ENCODE measurements around the gene ARHGEF26. TPM values are rescaled to one million over a fixed set of nuclear protein-coding genes. Genes with fewer than 3 reads are reported as not detected.

Gene ARHGEF26
- total RNA-seq, 1 experiment from 2014 or later, result 20.8 TPM

GRCh38 chr3:154100556-154100955 is 20.6 kb upstream of the ARHGEF26 start:
- Histone ChIP-seq H3K9me3 (no peaks in the 10 kb centered on the region), H3K4me1 (no peaks in the 10 kb centered on the region), H3K27me3 (replicated peaks; ENCODE audit: control insufficient read depth, insufficient read depth, low read length) (no peaks in the 10 kb centered on the region), H3K36me3 (ENCODE audit: control insufficient read depth, insufficient read depth, low read length) (no peaks in the 10 kb centered on the region), H3K4me3 (ENCODE audit: low read depth, low read length) (no peak overlapping the region)
- no peaks in the 10 kb centered on the region for H3K4me1 Mint-ChIP-seq (ENCODE audit: low read depth, unreplicated experiment)
- H3K27ac Mint-ChIP-seq (ENCODE audit: unreplicated experiment), result no peak overlapping the region
- CTCF ChIA-PET, result no interaction called here
- no peak overlapping the region for H3K4me3 Mint-ChIP-seq (ENCODE audit: unreplicated experiment)
- no peak for TF ChIP-seq CTCF (IDR thresholded peaks at IDR 0.05; ENCODE audit: insufficient read depth in 1 of 2, low read depth in 1 of 2, low read length in 1 of 2, severe bottlenecking in 1 of 2, unreplicated experiment in 1 of 2)
- DNase-seq, result no peak
- no peaks in the 10 kb centered on the region for H3K9me3 Mint-ChIP-seq (ENCODE audit: unreplicated experiment)
- POLR2A ChIA-PET, result no interaction called here
- H3K27me3 Mint-ChIP-seq (ENCODE audit: insufficient read depth, unreplicated experiment), result no peaks in the 10 kb centered on the region
- intact Hi-C loops (cut with micrococcal nuclease; ENCODE audit: unreplicated experiment), result no loop called here
- H3K36me3 Mint-ChIP-seq (ENCODE audit: insufficient read depth, unreplicated experiment), result no peaks in the 10 kb centered on the region
- no TSS peak for BruUV-seq (replicated peaks)

DNA sequence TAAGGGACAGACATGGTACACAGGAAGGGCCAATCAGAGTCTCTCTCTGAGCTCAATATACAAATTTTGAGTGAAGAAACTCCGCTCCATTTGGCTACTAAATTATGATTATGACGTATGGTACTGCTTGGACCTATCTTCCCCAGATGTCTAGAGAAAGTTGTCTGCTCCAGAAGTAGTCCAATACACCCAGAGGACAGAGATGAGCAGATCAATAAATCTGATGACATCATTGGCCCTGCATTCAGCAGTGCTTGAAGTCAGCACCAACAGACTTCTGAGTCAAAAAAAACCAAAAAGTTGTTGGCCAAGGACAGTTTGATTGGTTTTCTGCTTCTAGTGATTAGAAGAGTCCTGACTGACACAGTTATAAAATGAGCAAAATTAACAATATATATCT is 19.9 kb upstream of the ARHGEF26 start:
- intact Hi-C loops (cut with micrococcal nuclease; ENCODE audit: unreplicated experiment), result no loop called here
- BruUV-seq (replicated peaks), result no TSS peak
- CTCF ChIA-PET, result interaction anchor here (0.5 kb wide), 1 partner anchor 15 kb away, joined by 3 read pairs; no protein-coding TSS in a partner anchor

DNA sequence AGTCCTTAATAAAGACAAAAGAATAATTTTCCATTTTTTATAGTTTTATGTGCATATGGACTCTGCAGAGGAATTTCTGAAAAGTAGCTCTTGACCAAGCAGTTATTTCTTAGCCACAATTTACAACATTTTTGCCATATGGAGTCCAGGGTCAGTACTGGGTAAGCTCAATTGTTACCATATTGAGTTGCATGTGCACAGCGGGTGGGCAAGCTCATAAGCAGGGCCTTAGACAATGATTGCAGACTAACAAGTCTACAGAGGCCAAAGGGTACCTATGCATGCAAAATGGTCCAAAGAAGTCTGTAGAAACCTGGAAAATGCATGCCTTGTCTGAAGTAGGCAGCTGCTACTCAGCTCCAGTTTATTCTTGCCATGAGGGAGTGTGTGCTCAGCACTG is 19.0 kb upstream of the ARHGEF26 start:
- Histone ChIP-seq H3K27me3 (replicated peaks; ENCODE audit: control insufficient read depth, insufficient read depth, low read length) (no peaks in the 10 kb centered on the region), H3K9me3 (no peaks in the 10 kb centered on the region), H3K4me3 (ENCODE audit: low read depth, low read length) (no peak overlapping the region), H3K36me3 (ENCODE audit: control insufficient read depth, insufficient read depth, low read length) (no peaks in the 10 kb centered on the region), H3K4me1 (no peaks in the 10 kb centered on the region)
- H3K4me1 Mint-ChIP-seq (ENCODE audit: low read depth, unreplicated experiment), result no peaks in the 10 kb centered on the region
- no peak overlapping the region for H3K27ac Mint-ChIP-seq (ENCODE audit: unreplicated experiment)
- H3K27me3 Mint-ChIP-seq (ENCODE audit: insufficient read depth, unreplicated experiment), result no peaks in the 10 kb centered on the region
- no peak for DNase-seq
- intact Hi-C loops (cut with micrococcal nuclease; ENCODE audit: unreplicated experiment), result no loop called here
- no TSS peak for BruUV-seq (replicated peaks)
- H3K9me3 Mint-ChIP-seq (ENCODE audit: unreplicated experiment), result no peaks in the 10 kb centered on the region
- no peak overlapping the region for H3K4me3 Mint-ChIP-seq (ENCODE audit: unreplicated experiment)
- H3K36me3 Mint-ChIP-seq (ENCODE audit: insufficient read depth, unreplicated experiment), result no peaks in the 10 kb centered on the region
- POLR2A ChIA-PET, result no interaction called here
- CTCF ChIA-PET, result no interaction called here
- no peak for TF ChIP-seq CTCF (IDR thresholded peaks at IDR 0.05; ENCODE audit: insufficient read depth in 1 of 2, low read depth in 1 of 2, low read length in 1 of 2, severe bottlenecking in 1 of 2, unreplicated experiment in 1 of 2)

More for the DNA sequence above, 19.9 kb upstream of the ARHGEF26 start:
- Histone ChIP-seq H3K9me3 (no peaks in the 10 kb centered on the region), H3K27me3 (replicated peaks; ENCODE audit: control insufficient read depth, insufficient read depth, low read length) (no peaks in the 10 kb centered on the region), H3K36me3 (ENCODE audit: control insufficient read depth, insufficient read depth, low read length) (no peaks in the 10 kb centered on the region), H3K4me1 (no peaks in the 10 kb centered on the region), H3K4me3 (ENCODE audit: low read depth, low read length) (no peak overlapping the region)
- TF ChIP-seq CTCF (IDR thresholded peaks at IDR 0.05; ENCODE audit: insufficient read depth in 1 of 2, low read depth in 1 of 2, low read length in 1 of 2, severe bottlenecking in 1 of 2, unreplicated experiment in 1 of 2), result no peak
- POLR2A ChIA-PET, result no interaction called here
- Mint-ChIP-seq H3K4me3 (ENCODE audit: unreplicated experiment) (no peak overlapping the region), H3K4me1 (ENCODE audit: low read depth, unreplicated experiment) (no peaks in the 10 kb centered on the region), H3K27ac (ENCODE audit: unreplicated experiment) (no peak overlapping the region), H3K36me3 (ENCODE audit: insufficient read depth, unreplicated experiment) (no peaks in the 10 kb centered on the region), H3K27me3 (ENCODE audit: insufficient read depth, unreplicated experiment) (no peaks in the 10 kb centered on the region), H3K9me3 (ENCODE audit: unreplicated experiment) (no peaks in the 10 kb centered on the region)
- DNase-seq, result no peak
